ENCODE data around the gene SLC25A14. TPM values are rescaled to one million over a fixed set of nuclear protein-coding genes. Genes with fewer than 3 reads are reported as not detected.
A peak's percentile ranks its signal among the peaks of the same experiment; 100 is the strongest.
"Not testable (repeated sequence)": the region's sequence is repeated elsewhere in the genome, so short reads cannot be mapped to it uniquely, and the experiment has no call there.

SLC25A14 gene
- total RNA-seq, 3 donors from 2014 or later: 8.3 to 12.9 (median 12.7) TPM

DNA sequence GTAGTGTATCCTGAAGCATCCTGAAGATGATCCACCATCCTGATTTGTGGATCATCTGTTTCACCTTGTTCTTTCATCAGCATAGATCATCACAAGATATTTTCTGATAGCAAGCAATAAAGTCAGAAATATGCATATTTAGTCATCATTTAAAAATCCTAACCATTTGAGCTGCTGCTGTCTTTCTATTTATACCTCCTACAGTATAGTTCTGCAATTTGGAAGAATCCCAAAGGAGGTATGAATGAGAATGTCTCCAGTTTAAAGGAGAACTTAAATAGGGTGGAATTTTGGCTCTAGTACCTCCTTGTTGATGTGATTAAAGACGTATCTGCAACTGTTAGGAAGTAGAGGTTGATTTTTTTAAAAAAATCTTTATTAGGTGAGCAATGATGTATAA lies 7.6 kb downstream of the SLC25A14 start:
- Histone ChIP-seq H3K36me3 (ENCODE audit: low read depth) (no peaks in the 10 kb centered on the region), H3K9me3 (no peaks in the 10 kb centered on the region), H3K4me1 (ENCODE audit: low read depth) (no peaks in the 10 kb centered on the region), H3K4me3 (no peak overlapping the region)
- no peak for ATAC-seq
- intact Hi-C loops (cut with DNase I, micrococcal nuclease): no loop called here
- DNase-seq: no peak
- TF ChIP-seq, protein P1, sequence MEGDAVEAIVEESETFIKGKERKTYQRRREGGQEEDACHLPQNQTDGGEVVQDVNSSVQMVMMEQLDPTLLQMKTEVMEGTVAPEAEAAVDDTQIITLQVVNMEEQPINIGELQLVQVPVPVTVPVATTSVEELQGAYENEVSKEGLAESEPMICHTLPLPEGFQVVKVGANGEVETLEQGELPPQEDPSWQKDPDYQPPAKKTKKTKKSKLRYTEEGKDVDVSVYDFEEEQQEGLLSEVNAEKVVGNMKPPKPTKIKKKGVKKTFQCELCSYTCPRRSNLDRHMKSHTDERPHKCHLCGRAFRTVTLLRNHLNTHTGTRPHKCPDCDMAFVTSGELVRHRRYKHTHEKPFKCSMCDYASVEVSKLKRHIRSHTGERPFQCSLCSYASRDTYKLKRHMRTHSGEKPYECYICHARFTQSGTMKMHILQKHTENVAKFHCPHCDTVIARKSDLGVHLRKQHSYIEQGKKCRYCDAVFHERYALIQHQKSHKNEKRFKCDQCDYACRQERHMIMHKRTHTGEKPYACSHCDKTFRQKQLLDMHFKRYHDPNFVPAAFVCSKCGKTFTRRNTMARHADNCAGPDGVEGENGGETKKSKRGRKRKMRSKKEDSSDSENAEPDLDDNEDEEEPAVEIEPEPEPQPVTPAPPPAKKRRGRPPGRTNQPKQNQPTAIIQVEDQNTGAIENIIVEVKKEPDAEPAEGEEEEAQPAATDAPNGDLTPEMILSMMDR (IDR thresholded peaks at IDR 0.05): no peak

DNA sequence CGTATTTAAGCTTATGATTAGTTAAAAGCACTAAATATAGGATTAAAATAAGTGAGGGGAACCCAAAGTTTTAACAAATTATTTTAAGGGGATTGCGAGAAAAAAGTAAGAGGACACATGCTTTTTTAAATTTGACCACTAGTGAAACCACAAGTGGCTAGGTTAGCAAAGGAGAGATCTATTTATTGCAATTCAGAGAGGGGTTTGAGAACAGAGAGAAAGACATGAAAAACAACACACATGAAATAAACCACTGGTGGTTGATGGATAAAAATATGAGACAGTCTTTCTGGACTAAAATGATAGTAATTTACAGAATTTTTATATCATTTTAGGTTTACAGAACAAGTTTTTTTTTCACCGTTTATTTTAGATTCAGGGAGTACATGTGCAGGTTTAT lies 11.8 kb downstream of the SLC25A14 start:
- TF ChIP-seq, protein P1 (IDR thresholded peaks at IDR 0.05): no peak
- no peak for ATAC-seq
- H3K36me3 ChIP-seq (ENCODE audit: low read depth): no peaks in the 10 kb centered on the region
- intact Hi-C loops (cut with DNase I, micrococcal nuclease): no loop called here
- H3K9me3 ChIP-seq: no peaks in the 10 kb centered on the region
- H3K4me1 ChIP-seq (ENCODE audit: low read depth): no peaks in the 10 kb centered on the region
- no peak overlapping the region for H3K4me3 ChIP-seq
- DNase-seq: no peak

DNA sequence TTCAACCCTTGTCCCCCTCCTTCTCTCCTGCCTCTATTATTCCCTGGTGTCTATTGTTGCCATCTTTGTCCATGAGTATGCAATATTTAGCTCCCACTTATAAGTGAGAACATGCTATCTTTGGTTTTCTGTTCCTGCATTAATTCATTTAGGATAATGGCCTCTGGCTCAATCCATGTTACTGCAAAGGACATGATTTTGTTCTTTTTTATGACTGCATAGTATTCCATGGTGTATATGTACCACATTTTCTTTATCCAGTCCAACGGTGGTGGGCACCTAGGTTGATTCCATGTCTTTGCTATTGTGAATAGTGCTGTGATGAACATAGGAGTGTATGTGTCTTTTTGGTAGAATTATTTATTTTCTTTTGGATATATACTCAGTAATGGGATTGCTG lies 12.3 kb downstream of the SLC25A14 start:
- H3K9me3 ChIP-seq, DNase-seq, ATAC-seq: not testable (repeated sequence)

DNA sequence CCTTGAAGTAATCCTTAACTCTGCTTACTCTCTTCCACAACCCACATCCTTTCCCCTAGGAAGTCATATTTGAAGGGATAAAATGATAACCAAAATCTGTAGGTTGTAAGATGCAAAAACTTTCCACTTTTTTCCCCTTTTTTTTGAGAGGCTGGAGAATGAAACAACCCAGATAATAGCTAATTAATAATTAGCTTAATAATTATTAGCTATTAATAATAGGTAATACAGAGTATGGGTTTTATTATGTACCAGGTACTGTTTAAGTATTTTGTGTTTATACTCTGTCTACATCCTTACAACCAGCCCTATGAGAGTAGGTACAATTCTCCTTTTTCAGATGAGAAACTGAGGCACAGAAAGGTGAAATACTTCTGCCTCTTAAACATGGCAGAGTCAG lies 36.4 kb downstream of the SLC25A14 start:
- intact Hi-C loops (cut with DNase I, micrococcal nuclease): no loop called here
- Histone ChIP-seq H3K9me3 (no peaks in the 10 kb centered on the region), H3K4me1 (ENCODE audit: low read depth) (no peaks in the 10 kb centered on the region), H3K36me3 (ENCODE audit: low read depth) (no peaks in the 10 kb centered on the region), H3K4me3 (no peak overlapping the region)
- TF ChIP-seq, protein P1 (IDR thresholded peaks at IDR 0.05): no peak
- DNase-seq (no peak), ATAC-seq (no peak)

More for the DNA sequence above, 12.3 kb downstream of the SLC25A14 start:
- H3K4me3 ChIP-seq; intact Hi-C loops (cut with DNase I, micrococcal nuclease); H3K4me1 ChIP-seq (ENCODE audit: low read depth); H3K36me3 ChIP-seq (ENCODE audit: low read depth): not testable (repeated sequence)

DNA sequence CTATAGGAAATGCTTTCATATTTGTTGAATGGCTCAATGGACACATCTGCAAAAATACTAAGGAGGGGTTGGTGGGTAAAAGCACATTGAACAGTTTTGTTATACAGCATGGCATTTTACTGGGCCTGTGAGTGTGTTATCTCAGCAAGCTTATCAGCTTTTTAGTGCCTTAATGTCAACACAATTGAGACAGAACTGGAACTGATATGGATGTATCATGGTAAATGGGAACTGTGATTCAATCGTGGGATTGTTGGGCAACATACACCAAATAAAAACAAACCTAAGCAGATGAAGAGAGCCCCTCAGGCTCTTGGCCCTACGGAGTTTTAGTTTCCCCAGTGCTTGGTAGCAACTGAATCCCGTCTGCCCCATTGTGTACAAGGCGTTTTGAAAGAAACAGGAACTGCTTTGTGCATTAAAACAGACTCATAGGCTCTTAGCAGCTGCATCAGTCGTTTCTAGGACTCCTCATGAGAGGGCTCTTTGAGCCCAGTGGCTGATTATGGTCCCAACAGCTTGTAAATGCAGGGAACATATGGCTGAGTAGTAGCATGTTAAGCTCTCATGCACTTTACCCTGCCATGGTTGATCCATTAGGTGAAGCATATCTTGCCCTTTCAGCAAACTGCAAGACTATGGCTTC lies 38.4 kb downstream of the SLC25A14 start:
- H3K9me3 ChIP-seq: no peaks in the 10 kb centered on the region
- TF ChIP-seq, protein P1 (IDR thresholded peaks at IDR 0.05): no peak
- ATAC-seq (peak; percentile 64), DNase-seq (no peak)
- intact Hi-C loops (cut with DNase I, micrococcal nuclease): no loop called here
- no peaks in the 10 kb centered on the region for H3K4me1 ChIP-seq (ENCODE audit: low read depth)
- H3K36me3 ChIP-seq (ENCODE audit: low read depth): no peaks in the 10 kb centered on the region
- H3K4me3 ChIP-seq: no peak overlapping the region

DNA sequence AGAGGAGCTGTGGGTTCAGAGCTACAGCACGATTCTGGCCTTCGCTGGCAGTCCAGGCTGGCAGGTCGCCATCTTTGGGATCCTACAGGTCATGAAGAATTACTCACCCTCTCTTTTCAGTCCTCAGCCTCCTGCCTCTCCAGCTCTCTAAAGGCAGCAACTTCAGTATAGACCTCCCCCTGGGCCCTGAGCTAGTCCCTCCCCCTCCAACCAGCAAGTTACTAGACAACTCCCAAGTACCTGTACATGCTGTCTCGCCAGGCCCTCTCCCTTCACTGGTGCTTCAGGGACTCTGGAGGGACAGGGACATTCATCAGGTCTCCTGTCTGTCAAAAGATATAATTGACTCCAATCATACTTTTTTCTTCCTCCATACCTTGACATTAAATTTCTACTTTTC lies 45.8 kb downstream of the SLC25A14 start, which contains the start of gene GPR119:
Gene GPR119 (minus strand): TSS at position 155 of the 400 bp plus-strand sequence. CDS start 227 bp downstream, outside the sequence.
- intact Hi-C loops (cut with DNase I, micrococcal nuclease): no loop called here
- Histone ChIP-seq H3K36me3 (ENCODE audit: low read depth) (no peaks in the 10 kb centered on the region), H3K4me1 (ENCODE audit: low read depth) (no peaks in the 10 kb centered on the region), H3K9me3 (no peaks in the 10 kb centered on the region), H3K4me3 (no peak within 1 kb of the TSS)
- no peak for DNase-seq
- no peak for ATAC-seq
- TF ChIP-seq, protein P1 (IDR thresholded peaks at IDR 0.05): no peak
